Gastroesophageal sphincter (tissue), 3 donors: ENCODE measurements around the gene DLGAP5.

Experiments used
- EP300 ChIP-seq: sonication (generic); formaldehyde crosslinking; IDR thresholded peaks from one replicate; pipeline ENCODE4 v1.6.1; 2017; ENCODE audit warnings: antibody characterized with exemption, mild to moderate bottlenecking
- TF ChIP-seq, protein P1 (sequence below), 4 experiments: fragments of 200-600 bp in 2 of 4; fragments of 450-650 bp in 2 of 4; sonication (generic) in 1 of 4; IDR thresholded peaks; one replicate each; pipeline ENCODE4 v1.5.1; 2017 to 2019; ENCODE audit warnings: antibody characterized with exemption in 4 of 4, mild to moderate bottlenecking in 2 of 4, moderate library complexity in 2 of 4

DNA sequence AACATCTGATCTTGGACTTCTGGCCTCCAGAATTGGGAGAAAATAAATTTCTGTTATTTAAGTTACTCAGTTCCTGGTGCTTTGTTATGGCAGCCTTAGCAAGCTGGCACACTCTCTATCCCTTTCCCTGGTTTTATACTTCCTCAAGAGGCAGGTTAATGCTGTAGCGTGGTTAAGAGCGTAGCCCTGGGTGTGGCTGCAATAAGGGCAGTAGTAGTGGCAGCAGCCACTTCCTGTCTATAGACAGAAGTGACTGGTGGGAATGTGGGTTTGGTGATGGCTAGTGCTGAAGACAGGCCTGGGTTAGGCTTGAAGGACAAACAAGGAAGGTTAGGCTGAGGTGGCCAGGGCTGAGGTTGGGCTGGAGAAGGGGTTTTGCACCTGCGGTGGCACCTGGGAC lies 66.0 kb downstream of the DLGAP5 start:
- no peak for TF ChIP-seq EP300
- TF ChIP-seq, protein P1, sequence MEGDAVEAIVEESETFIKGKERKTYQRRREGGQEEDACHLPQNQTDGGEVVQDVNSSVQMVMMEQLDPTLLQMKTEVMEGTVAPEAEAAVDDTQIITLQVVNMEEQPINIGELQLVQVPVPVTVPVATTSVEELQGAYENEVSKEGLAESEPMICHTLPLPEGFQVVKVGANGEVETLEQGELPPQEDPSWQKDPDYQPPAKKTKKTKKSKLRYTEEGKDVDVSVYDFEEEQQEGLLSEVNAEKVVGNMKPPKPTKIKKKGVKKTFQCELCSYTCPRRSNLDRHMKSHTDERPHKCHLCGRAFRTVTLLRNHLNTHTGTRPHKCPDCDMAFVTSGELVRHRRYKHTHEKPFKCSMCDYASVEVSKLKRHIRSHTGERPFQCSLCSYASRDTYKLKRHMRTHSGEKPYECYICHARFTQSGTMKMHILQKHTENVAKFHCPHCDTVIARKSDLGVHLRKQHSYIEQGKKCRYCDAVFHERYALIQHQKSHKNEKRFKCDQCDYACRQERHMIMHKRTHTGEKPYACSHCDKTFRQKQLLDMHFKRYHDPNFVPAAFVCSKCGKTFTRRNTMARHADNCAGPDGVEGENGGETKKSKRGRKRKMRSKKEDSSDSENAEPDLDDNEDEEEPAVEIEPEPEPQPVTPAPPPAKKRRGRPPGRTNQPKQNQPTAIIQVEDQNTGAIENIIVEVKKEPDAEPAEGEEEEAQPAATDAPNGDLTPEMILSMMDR (IDR thresholded peaks at IDR 0.05): no peak
